HG03558 (cell line): ENCODE data around the gene TMSB4X.
"Not testable (repeated sequence)": the region's sequence is repeated elsewhere in the genome, so short reads cannot be mapped to it uniquely, and the experiment has no call there.

ENCODE experiments used
- ATAC-seq: cut with Tn5 transposase; IDR thresholded peaks from one replicate; pipeline ENCODE4 v1.9.1; 2021; ENCODE audit warnings: moderate number of reproducible peaks; ENCODE audit not compliant: unreplicated experiment; ENCODE audit errors: extremely low read depth

Gene TMSB4X

GRCh38 chrX:12954376-12954775 lies 20.5 kb upstream of the TMSB4X start:
- ATAC-seq, result no peak

- ATAC-seq, result no peak
Observed at GRCh38 chrX:12954981-12955380, 19.9 kb upstream of the TMSB4X start.

- ATAC-seq, result no peak
Observed at GRCh38 chrX:12955882-12956703, 18.8 kb upstream of the TMSB4X start.

DNA sequence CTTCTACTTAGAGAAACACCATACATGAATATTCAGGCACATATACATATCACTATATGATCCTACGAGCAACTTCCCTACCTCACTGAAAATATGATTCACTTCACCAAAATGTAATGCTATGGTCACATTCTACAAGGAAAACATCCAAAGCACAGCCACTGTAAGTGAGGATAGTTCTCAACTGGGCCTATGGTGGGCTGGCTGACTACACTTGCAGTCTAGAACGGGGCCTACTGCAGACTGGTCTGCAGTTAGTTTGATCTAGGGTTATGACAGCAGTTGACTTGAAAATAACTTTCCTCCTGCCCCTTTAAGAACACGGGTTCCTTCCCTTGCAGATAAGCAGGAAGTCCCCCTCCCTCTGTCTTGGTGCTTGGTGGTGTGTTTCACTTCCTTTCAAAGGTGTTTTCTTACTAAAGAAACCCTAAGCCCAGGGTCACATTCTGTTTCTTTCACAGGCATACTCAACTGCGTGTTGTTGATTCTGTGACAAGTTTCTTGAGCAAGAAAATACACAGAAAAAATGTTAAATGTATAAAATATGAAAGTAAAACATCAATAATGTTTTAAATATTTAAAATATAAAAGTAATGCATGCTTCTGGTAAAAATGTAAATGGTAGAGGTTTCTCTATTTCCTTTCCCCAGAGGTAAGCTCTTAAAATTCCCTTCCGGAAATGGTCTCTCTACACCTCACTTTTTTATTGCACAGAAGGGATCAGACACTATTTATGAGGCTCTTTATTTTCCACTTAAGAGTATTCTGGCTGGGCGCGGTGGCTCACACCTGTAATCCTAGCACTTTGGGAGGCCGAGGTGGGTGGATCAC lies 18.0 kb upstream of the TMSB4X start:
- peak; percentile 70 for ATAC-seq

DNA sequence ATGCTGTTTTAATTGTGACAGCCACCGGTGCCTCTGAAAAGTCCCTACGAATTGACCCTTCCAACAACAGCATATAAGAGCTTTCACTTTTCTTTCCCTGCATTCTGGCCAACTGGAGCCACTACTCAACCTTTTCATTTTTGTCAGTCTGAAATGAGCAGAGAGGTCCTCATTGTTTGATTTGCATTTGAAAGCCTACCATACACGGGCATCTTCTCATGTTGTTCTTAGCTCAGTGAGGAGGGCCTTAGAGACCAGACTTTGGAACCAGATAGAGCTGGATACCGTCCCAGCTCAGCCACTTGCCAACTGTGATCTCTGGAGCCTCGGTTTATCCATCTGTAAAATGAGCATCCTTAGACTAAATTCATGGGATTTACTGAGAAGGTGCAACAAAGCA lies 16.9 kb upstream of the TMSB4X start:
- ATAC-seq, result no peak

GRCh38 chrX:12958461-12958860 lies 16.4 kb upstream of the TMSB4X start:
- no peak for ATAC-seq

DNA sequence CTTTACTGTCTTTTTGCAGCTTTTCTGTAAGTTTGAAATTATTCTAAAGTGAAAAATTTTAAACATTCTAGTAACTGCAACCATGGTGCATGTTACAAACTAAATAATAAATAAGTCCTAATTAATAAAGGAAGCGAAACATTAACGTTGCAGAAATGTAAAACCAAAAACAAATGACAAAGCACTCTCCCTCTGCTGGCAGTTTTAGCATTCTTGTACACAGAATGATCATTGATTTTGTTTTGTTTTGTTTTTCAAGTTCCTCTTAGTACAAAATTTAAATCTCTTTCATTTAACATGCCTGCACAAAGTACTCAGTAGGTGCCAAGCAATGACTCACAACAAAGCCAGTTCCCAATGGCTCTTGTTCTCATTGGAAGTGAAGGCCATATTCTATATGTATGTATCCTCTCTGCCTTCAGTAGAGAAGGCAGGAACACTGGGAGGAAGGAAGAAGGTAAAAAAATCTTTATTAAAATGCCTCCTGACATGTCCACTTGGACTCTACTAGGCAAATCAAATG lies 13.7 kb upstream of the TMSB4X start:
- no peak for ATAC-seq

DNA sequence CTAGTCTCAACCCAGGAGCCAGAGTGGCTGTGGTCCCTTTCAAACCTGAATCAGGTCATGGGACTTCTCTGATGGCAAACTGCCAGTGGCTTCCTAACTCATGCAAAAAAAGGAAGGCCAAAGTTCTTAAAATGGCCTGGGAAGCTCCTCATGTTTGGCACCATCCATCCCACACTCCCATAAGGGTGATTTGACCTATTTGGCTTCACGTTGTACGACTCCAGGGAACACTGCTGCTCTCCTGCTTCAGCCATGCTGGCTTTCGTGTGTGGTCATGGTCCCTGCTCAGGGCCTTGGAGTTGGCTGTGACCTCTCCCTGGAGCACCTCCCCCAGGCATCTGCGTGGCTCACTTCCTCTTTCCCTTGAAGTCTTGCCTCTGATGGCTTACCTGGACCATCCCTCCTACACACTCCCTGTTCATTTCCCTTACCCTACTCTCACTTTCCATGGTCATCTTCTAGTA lies 12.8 kb upstream of the TMSB4X start:
- ATAC-seq, result no peak

- not testable (repeated sequence) for ATAC-seq
Observed at GRCh38 chrX:12963210-12963850, 11.6 kb upstream of the TMSB4X start.

GRCh38 chrX:12965131-12965940 lies 9.6 kb upstream of the TMSB4X start:
- no peak for ATAC-seq

DNA sequence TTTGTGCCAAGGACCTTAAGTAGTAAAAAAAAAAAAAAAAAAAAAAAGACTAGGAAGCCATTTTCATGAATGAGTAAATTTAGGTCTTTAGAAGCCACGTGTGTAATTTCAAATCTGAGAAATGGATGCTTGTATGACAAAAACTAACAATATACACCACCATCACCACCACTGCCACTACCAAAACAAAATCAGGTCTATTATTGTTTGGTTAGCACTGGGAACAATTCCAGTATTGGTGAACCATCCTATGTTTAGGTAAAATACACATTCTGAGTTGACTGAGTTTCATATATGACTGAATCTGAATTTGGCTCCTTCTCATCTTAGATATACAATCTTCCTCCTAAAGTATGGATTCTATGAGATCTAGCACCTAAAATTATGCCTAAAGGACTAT lies 8.8 kb upstream of the TMSB4X start:
- no peak for ATAC-seq

DNA sequence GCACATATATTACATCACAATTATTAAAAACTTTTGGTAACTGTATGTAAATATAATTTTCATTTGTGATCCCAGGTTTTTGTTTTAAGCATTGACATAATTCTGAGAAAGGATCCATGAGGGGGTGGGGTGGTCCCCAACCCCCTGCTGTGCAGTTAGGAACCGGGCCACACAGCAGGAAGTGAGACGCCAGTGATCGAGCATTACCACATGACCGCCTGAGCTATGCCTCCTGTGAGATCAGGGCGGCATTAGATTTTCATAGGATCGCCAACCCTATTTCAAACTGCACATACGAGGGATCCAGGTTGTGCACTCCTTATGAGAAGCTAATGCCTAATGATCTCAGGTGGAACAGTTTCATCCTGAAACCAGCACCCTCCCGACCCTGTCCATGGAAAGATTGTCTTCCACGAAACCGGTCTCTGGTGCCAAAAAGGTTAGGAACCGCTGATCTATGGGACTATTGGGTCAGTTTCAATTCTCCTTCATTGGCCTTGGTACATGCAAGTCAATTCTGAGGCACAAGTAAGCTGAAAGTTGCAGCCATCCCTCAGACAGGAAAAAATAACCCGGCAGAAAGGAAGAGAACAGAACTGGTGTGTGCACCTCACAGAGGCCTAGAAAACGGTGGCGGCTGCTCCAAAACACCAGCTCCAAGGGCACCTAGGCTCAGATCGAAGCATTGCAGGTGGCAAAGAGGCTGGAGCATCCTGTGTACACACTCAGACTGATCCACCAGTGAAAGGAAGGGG lies 7.0 kb upstream of the TMSB4X start:
- no peak for ATAC-seq

GRCh38 chrX:12970691-12971202 lies 4.2 kb upstream of the TMSB4X start:
- no peak for ATAC-seq

DNA sequence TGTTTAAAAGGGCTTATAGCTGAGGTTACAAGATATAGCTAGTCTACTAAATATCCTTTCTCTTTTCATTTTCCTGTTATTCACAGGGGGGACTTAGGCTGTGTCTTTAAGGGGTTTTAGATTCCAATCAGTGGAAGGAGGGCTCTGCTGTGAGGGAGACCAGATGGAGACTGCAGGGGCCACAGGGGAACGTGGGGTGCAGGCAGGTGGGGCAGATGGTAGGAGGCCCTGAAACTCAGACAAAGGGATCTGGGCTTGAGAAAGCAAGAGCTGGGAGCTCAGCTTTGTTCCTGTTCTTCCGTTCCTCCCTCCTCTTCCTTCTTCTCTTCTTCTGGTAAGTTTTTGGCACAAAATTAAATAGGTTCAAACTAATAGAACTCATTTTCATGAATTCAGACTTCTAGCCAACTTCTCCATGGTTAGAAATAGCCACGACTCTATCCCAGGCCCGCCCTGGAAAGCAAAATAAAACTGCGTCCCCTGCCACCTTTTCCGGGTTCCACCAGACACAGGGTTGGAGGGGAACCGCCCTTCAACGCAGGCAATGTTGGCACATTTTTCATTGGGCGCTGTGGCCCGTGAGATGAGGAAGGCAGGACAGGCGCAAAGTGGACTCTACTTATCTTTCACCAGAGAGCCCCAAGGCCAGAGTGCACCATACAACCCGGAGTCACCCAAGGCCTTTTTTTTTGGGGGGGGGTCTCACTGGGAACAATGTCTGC lies 3.5 kb upstream of the TMSB4X start:
- no peak for ATAC-seq

DNA sequence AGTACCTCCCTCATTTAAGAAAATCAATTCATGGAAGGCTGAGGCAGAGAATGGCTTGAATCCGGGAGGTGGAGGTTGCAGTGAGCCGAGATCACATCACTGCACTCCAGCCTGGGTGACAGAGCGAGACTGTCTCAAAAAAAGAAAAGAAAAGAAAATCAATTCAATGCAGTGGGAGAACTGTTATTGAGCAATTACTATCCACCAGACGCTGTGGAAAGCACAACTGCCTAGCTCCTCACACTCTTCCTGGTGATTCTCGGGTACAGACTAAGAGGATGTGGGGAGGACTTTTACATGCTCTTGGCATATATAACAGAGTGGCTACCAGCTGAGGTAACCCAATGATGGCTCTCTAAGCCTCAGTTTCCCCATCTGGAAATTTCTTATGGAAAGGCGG lies 2.7 kb upstream of the TMSB4X start:
- no peak for ATAC-seq

DNA sequence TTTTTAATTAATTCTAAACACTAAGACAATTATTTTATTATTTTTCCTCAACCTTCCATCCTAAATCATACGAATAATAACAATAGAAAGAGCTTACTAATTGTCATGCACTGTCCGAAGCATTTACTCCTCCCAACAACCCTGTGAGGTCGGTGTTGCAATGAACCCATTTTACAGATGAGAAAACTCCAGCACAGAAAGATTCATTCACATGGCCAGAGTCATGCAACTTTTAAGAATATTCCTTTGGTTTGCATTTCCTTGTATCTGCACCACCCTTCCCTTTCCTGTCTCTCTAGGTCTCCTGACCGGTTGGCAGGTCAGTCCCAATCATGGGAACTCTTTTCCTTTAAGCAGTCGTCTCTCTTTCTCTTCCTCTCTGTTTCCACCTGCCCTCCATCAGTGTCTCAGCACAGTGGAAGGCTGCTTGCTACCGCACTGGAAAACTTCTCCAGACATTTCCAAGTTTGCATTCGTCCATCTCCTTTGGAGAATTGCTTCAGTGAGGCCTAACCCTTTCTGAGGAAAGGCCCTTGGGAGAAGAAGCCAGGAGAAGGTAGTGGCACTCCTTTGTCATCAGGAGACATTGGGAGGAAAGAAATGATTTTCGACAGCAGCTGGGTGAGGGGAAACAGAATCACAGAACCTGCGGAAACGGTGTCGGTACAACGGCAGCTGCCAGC lies 1.9 kb upstream of the TMSB4X start:
- ATAC-seq, result no peak

DNA sequence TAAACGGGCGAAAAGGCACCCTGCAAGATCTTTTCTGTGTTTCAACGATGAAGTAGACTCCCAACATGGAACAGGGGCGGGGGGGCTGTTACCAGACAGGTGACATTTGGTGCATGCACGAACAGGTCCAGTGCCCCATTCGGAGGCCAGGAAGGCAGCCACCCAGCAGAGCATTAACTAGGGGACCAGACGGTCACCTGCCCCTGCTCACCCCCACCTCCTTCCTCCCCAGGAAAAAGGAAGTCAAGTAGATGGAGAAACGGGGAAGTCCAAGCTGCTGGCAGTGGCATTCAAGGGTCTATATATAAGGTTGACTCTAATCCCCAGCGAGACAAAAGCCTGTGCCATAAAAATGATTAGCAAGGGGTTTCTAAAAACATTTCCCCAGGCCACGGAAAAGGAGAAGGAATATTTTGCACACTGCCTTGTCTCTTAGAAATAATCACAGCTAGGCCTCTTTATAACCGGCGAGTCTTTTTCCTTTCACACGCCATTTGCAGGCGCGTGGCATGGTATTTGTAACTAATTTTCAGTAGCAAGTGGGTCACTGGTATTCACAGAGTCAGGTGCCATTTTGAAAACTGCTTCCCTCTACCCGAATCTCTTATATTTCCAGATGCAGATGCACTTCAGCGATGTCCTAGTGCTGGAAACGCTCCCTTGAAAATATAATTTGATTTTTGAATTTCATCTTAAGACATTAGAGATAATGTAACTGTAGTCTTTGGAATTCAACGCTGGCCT lies 1.2 kb upstream of the TMSB4X start:
- ATAC-seq, result no peak
